ENCODE measurements around the gene UNC93A. TPM values are rescaled to one million over a fixed set of nuclear protein-coding genes. Genes with fewer than 3 reads are reported as not detected.

The UNC93A gene
- total RNA-seq, 2 experiments from 2014 or later: not detected

- Histone ChIP-seq H3K79me2 (ENCODE audit: insufficient read depth, low read depth, low read length) (no peaks in the 10 kb centered on the region), H4K20me1 (ENCODE audit: insufficient read depth, low read length) (no peaks in the 10 kb centered on the region), H3K4me2 (ENCODE audit: low read length) (no peak overlapping the region), H3K36me3 (ENCODE audit: insufficient read depth, low read length) (no peaks in the 10 kb centered on the region), H3K4me1 (ENCODE audit: insufficient read depth, low read length, poor library complexity, severe bottlenecking) (no peaks in the 10 kb centered on the region), H3K27ac (ENCODE audit: low read depth, low read length, poor library complexity, severe bottlenecking) (no peak overlapping the region), H3K4me3 (ENCODE audit: low read depth, low read length, poor library complexity, severe bottlenecking) (no peak overlapping the region), H3K9me3 (ENCODE audit: low read length) (no peaks in the 10 kb centered on the region), H2AFZ (ENCODE audit: low read length) (no peak overlapping the region), H3K9me2 (ENCODE audit: insufficient read depth, low read length) (no peaks in the 10 kb centered on the region)
- no peak for DNase-seq (ENCODE audit: low spot score)
- intact Hi-C loops (cut with micrococcal nuclease; ENCODE audit: unreplicated experiment): no loop called here
- ChIA-PET CTCF (ENCODE audit: unreplicated experiment) (no interaction called here), POLR2A (no interaction called here)
- no TSS peak for BruUV-seq (replicated peaks)
- TF ChIP-seq EZH2phosphoT487 (IDR thresholded peaks at IDR 0.05; ENCODE audit: borderline replicate concordance, low read depth, low read length): no peak
- TF ChIP-seq, protein P1, sequence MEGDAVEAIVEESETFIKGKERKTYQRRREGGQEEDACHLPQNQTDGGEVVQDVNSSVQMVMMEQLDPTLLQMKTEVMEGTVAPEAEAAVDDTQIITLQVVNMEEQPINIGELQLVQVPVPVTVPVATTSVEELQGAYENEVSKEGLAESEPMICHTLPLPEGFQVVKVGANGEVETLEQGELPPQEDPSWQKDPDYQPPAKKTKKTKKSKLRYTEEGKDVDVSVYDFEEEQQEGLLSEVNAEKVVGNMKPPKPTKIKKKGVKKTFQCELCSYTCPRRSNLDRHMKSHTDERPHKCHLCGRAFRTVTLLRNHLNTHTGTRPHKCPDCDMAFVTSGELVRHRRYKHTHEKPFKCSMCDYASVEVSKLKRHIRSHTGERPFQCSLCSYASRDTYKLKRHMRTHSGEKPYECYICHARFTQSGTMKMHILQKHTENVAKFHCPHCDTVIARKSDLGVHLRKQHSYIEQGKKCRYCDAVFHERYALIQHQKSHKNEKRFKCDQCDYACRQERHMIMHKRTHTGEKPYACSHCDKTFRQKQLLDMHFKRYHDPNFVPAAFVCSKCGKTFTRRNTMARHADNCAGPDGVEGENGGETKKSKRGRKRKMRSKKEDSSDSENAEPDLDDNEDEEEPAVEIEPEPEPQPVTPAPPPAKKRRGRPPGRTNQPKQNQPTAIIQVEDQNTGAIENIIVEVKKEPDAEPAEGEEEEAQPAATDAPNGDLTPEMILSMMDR (conservative IDR thresholded peaks at IDR 0.05; ENCODE audit: low read length): no peak
Measured at GRCh38 chr6:167349631-167350274, 58.6 kb downstream of the UNC93A start.

- Histone ChIP-seq H3K4me2 (ENCODE audit: low read length) (no peak overlapping the region), H3K36me3 (ENCODE audit: insufficient read depth, low read length) (no peaks in the 10 kb centered on the region), H4K20me1 (ENCODE audit: insufficient read depth, low read length) (no peaks in the 10 kb centered on the region), H3K9me3 (ENCODE audit: low read length) (no peaks in the 10 kb centered on the region), H2AFZ (ENCODE audit: low read length) (no peak overlapping the region), H3K27ac (ENCODE audit: low read depth, low read length, poor library complexity, severe bottlenecking) (no peak overlapping the region), H3K79me2 (ENCODE audit: insufficient read depth, low read depth, low read length) (no peaks in the 10 kb centered on the region), H3K4me3 (ENCODE audit: low read depth, low read length, poor library complexity, severe bottlenecking) (no peak overlapping the region), H3K4me1 (ENCODE audit: insufficient read depth, low read length, poor library complexity, severe bottlenecking) (no peaks in the 10 kb centered on the region), H3K9me2 (ENCODE audit: insufficient read depth, low read length) (no peaks in the 10 kb centered on the region)
- intact Hi-C loops (cut with micrococcal nuclease; ENCODE audit: unreplicated experiment): no loop called here
- BruUV-seq (replicated peaks): no TSS peak
- CTCF ChIA-PET (ENCODE audit: unreplicated experiment): no interaction called here
- TF ChIP-seq, protein P1 (conservative IDR thresholded peaks at IDR 0.05; ENCODE audit: low read length): no peak
- no peak for TF ChIP-seq EZH2phosphoT487 (IDR thresholded peaks at IDR 0.05; ENCODE audit: borderline replicate concordance, low read depth, low read length)
- no peak for DNase-seq (ENCODE audit: low spot score)
- POLR2A ChIA-PET: no interaction called here
Measured at GRCh38 chr6:167350275-167350696, 59.2 kb downstream of the UNC93A start.
